Measurements from ENCODE around the gene MKKS. TPM values are rescaled to one million over a fixed set of nuclear protein-coding genes. Genes with fewer than 3 reads are reported as not detected.

The MKKS gene
- polyA plus RNA-seq, 1 of the 3 experiments (the other 2 are of a cell fraction) = 10.1 TPM

- no peak overlapping the region for H3K27ac ChIP-seq (ENCODE audit: low read depth in 2 of 2, low read length in 1 of 2)
- H3K9ac ChIP-seq = no peak overlapping the region
- no peak overlapping the region for H2AFZ ChIP-seq (ENCODE audit: low read depth)
- no peaks in the 10 kb centered on the region for H4K20me1 ChIP-seq (ENCODE audit: insufficient read depth)
- H3K4me3 ChIP-seq (ENCODE audit: low read depth in 2 of 2, low read length in 1 of 2) = no peak overlapping the region
- POLR2A ChIA-PET = no interaction called here
- H3K9me2 ChIP-seq = no peaks in the 10 kb centered on the region
- CTCF ChIA-PET = interaction anchor here (1.0 kb wide), 1 partner anchor 270 kb away, joined by 3 read pairs; no protein-coding TSS in a partner anchor
- H3K9me3 ChIP-seq = no peaks in the 10 kb centered on the region
- H3K79me2 ChIP-seq (ENCODE audit: insufficient read depth) = no peaks in the 10 kb centered on the region
- no peaks in the 10 kb centered on the region for H3K36me3 ChIP-seq (replicated peaks in 1 of 2; ENCODE audit: control insufficient read depth in 1 of 2, insufficient read depth in 2 of 2, low read length in 1 of 2)
- peaks cover 16% of the 10 kb centered on the region for H3F3A ChIP-seq (replicated peaks; ENCODE audit: insufficient read depth)
- TF ChIP-seq PBX3 (IDR thresholded peaks at IDR 0.05) (peak; percentile 25; the same call in 1 of the 2 replicates), NFIC (IDR thresholded peaks at IDR 0.05; ENCODE audit: borderline replicate concordance) (peak; percentile 54; the same call in 1 of the 2 replicates), TCF12 (IDR thresholded peaks at IDR 0.05) (peak; percentile 51; the same call in 1 of the 2 replicates), EP300 (IDR thresholded peaks at IDR 0.05; ENCODE audit: borderline replicate concordance in 1 of 2, low read depth in 1 of 2, low read length in 1 of 2) (no peak)
- no peak overlapping the region for H3K4me2 ChIP-seq
- no peaks in the 10 kb centered on the region for H3K27me3 ChIP-seq (ENCODE audit: insufficient read depth)
- H3K4me1 ChIP-seq (ENCODE audit: control insufficient read depth in 1 of 2, insufficient read depth in 2 of 2, low read depth in 1 of 2, low read length in 1 of 2) = no peaks in the 10 kb centered on the region
- DNase-seq = no peak
- WGBS (ENCODE audit: low lambda C conversion rate) = 93% methylated on average over 1 of the region's 1 CpG
Observed at GRCh38 chr20:10360878-10361277, 73.1 kb downstream of the MKKS start.

DNA sequence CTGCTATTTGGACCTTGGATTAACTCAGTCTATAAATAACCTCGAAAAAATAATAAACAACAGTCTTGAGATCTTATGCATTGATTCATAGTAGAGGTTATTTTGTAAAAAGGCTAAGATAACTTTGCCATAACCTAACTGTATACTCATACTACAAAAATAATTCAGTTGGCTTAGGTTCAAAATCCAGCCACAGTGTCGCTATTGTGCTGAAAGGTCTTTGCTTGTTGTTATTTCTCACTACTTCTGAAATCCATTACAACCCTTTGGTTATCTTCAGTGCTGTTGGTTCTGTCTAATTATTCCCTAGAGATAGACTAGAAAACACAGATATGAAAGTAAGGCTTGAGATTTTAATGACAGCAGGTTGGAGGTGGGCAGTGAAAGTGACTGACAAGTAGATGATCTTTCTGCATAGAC is 74.4 kb downstream of the MKKS start:
- no peak overlapping the region for H3K27ac ChIP-seq (ENCODE audit: low read depth in 2 of 2, low read length in 1 of 2)
- POLR2A ChIA-PET = no interaction called here
- no peak overlapping the region for H3K4me3 ChIP-seq (ENCODE audit: low read depth in 2 of 2, low read length in 1 of 2)
- H3F3A ChIP-seq (replicated peaks; ENCODE audit: insufficient read depth) = peaks cover 16% of the 10 kb centered on the region
- H3K4me1 ChIP-seq (ENCODE audit: control insufficient read depth in 1 of 2, insufficient read depth in 2 of 2, low read depth in 1 of 2, low read length in 1 of 2) = no peaks in the 10 kb centered on the region
- 42% methylated on average over 2 of the region's 2 CpGs for WGBS (ENCODE audit: low lambda C conversion rate)
- no peak overlapping the region for H3K9ac ChIP-seq
- H3K9me3 ChIP-seq = no peaks in the 10 kb centered on the region
- peak overlapping the region; percentile 31; the same call in 1 of the 2 replicates for H3K4me2 ChIP-seq
- TF ChIP-seq, protein P1, sequence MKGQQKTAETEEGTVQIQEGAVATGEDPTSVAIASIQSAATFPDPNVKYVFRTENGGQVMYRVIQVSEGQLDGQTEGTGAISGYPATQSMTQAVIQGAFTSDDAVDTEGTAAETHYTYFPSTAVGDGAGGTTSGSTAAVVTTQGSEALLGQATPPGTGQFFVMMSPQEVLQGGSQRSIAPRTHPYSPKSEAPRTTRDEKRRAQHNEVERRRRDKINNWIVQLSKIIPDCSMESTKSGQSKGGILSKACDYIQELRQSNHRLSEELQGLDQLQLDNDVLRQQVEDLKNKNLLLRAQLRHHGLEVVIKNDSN (IDR thresholded peaks at IDR 0.05; ENCODE audit: borderline replicate concordance, low read depth) = no peak
- TF ChIP-seq JUND (IDR thresholded peaks at IDR 0.05) (no peak), NFIC (IDR thresholded peaks at IDR 0.05; ENCODE audit: borderline replicate concordance) (peak; percentile 34; the same call in 1 of the 2 replicates), SMC3 (IDR thresholded peaks at IDR 0.05; ENCODE audit: low read depth, low read length) (no peak), MEF2A (IDR thresholded peaks at IDR 0.05; ENCODE audit: borderline replicate concordance, low read depth) (peak; percentile 46; the same call in 1 of the 2 replicates), SIN3A (IDR thresholded peaks at IDR 0.05; ENCODE audit: borderline replicate concordance, low read depth, low read length) (no peak), FOSL2 (IDR thresholded peaks at IDR 0.05; ENCODE audit: borderline replicate concordance, low read depth) (no peak), EP300 (IDR thresholded peaks at IDR 0.05; ENCODE audit: borderline replicate concordance in 1 of 2, low read depth in 1 of 2, low read length in 1 of 2) (0 out of 4 replicates have a peak, but pooled peaks of 1 of the 2 experiments have one; percentile 22), EZH2phosphoT487 (IDR thresholded peaks at IDR 0.05; ENCODE audit: borderline replicate concordance, low read depth) (no peak), PBX3 (IDR thresholded peaks at IDR 0.05) (no peak), RFX5 (IDR thresholded peaks at IDR 0.05; ENCODE audit: low read length) (no peak)
- H2AFZ ChIP-seq (ENCODE audit: low read depth) = no peak overlapping the region
- H3K9me2 ChIP-seq = no peaks in the 10 kb centered on the region
- H4K20me1 ChIP-seq (ENCODE audit: insufficient read depth) = no peaks in the 10 kb centered on the region
- no peaks in the 10 kb centered on the region for H3K27me3 ChIP-seq (ENCODE audit: insufficient read depth)
- DNase-seq = no peak
- CTCF ChIA-PET = interaction anchor here (0.7 kb wide), 1 partner anchor 34 kb away, joined by 4 read pairs; no protein-coding TSS in a partner anchor
- H3K79me2 ChIP-seq (ENCODE audit: insufficient read depth) = no peaks in the 10 kb centered on the region
- no peaks in the 10 kb centered on the region for H3K36me3 ChIP-seq (replicated peaks in 1 of 2; ENCODE audit: control insufficient read depth in 1 of 2, insufficient read depth in 2 of 2, low read length in 1 of 2)
